Stimulated activated CD8-positive, alpha-beta memory T cell treated with anti-CD3 and anti-CD28 coated beads, Interleukin-4, amount 100 ng/mL, for 48 hours (primary cell): Measurements from ENCODE around the gene SYP.

Experiments used
- DNase-seq: peaks from one replicate; pipeline ENCODE4 v3.0.0-alpha.2; 2020

SYP gene

DNA sequence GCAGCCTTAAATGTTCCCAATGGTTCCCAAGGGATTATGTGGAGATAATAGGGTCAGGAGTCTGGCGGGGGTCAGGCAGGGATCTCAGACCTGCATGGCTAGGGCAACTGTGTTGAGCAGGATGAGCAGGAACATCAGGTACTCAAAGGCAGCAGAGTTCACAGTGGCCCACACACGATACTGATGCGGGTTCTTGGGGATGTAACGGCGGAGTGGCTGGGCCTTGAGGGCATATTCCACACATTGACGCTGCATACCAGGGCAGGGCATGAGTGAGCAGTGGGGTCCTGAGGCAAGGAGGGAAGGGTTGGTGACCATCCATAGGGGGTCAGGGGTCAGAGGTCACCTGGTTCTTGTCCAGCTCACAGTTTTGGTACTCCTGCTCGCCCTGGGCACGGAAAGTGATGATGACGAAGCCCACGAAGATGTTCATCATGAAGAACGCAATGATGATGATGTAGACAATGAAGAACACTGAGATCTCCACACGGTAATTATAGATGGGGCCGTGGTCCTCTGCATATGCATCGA is 15.1 kb upstream of the SYP start:
- no peak for DNase-seq

GRCh38 chrX:49214416-49214815 is 14.4 kb upstream of the SYP start:
- DNase-seq = no peak

DNA sequence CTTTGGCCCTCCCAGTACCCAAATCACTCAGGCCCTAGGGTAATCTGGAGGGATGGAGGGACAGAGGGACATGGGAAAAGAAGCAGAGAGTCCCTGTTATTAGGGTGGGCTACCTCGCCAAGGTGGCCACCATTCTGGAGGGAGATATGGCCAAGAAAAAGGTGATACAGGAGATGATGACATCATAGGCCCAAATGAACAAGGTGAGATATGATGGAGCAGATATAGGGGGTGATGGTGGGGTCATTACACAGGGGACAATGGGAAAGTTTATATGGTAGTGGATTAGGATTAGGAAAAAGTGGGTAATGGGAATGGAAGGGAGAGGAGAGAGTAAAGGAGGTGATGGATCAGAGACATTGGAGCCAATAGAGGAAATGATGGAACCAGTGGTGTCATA is 12.9 kb upstream of the SYP start:
- no peak for DNase-seq

GRCh38 chrX:49212209-49212608 is 12.2 kb upstream of the SYP start:
- no peak for DNase-seq

- no peak for DNase-seq
Observed at GRCh38 chrX:49211074-49211473, 11.1 kb upstream of the SYP start.

- DNase-seq = no peak
Observed at GRCh38 chrX:49210406-49210805, 10.4 kb upstream of the SYP start.

DNA sequence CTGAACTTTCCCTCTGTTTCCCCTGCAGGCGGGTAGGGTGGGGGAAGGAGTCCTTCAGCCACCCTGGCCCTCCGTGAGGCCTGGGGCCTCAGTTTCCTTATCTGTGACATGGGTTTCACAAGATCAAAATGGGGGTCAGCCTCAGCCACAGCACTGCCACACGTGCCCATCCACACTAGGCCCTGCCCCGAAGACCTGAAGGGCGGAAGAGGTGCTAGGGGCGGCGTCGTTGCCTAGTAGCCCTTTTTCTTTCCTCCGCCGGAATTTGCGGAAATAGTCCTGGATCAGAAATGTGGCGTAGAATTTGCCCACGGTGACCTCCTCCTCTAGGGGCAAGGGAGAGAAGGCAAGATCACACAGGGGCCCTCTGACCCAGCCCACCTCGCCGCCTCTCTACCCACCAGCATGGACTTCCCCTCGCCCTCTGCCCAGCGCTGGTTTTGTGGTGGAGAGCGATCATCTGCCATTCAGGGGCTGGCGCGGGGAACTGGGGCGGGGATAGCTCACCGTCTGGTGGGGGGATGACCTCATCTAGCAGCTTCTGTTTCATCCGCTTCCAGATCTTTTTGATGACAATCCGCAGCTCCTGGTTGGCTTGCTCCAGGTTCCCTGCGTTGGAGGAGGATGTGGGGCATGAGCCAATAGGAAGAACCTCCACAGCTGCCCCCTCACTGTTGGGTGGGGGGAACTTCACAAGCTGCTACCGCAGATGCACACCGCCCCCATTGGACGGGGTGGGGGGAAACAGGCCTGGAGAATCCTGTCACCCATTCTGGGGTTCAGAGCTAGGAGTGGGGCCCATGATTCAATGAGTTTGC is 9.7 kb upstream of the SYP start:
- peak; percentile 29 for DNase-seq

- no peak for DNase-seq
Observed at GRCh38 chrX:49208399-49208798, 8.4 kb upstream of the SYP start.

DNA sequence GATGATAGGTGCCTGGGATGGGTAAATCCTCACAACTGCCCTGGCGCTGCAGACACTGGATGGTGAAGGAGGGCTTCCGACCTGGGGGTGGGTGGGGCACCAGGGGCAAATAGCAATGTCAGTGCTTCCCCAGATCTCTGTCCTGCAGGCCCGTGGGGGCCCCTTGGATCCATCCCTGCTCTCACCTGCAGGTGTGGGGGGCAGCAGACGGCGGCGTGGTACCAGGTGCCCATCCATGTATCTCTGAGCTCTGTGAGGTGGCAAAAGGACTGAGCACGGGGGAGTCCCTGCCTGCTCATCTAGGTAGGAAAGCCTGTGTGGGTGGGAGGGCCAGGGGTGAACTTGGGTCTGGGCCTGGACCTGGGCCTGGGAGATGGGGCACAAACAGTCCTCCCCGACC is 6.5 kb upstream of the SYP start:
- no peak for DNase-seq

DNA sequence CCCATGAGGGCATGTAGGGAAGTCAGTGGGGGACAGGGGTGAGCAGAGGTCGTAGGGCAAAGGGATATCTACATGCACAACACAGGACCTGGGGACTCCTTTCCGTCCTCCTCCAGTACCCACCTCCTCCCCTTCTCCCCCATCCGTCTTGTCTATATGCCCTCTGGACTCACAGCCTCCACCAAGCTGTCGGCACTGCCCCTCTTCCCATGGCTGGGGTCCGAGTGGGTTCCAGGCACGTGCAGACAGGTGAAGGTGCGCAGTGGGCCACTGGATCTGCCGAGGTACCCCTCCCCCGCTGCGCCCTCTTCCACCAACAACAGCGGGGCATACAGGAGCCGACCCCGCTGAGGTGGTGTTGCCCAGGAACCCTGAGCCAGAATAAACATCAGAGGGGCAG is 5.5 kb upstream of the SYP start:
- DNase-seq = no peak

- DNase-seq = no peak
Observed at GRCh38 chrX:49204709-49205108, 4.7 kb upstream of the SYP start.

DNA sequence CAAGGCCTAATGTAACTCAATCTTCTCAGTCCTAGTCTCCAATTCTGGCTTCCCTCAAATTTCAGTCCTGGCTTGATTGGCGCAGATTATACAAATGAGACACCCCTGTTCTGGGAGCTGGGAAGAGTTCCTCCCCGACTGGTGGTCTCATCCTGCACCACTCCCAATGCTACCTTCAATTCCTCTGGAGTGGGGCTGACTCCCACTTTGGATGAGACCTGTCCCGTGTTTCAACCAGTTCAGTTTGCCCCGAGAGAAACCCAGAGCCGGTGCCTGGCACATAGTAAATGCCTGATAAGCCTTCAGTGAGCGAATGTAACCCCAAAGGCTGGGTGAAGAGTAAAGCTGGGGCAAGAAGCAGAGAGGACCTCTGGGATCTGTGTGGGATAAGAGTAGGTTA is 4.0 kb upstream of the SYP start:
- no peak for DNase-seq

GRCh38 chrX:49203536-49203935 is 3.5 kb upstream of the SYP start:
- DNase-seq = no peak

DNA sequence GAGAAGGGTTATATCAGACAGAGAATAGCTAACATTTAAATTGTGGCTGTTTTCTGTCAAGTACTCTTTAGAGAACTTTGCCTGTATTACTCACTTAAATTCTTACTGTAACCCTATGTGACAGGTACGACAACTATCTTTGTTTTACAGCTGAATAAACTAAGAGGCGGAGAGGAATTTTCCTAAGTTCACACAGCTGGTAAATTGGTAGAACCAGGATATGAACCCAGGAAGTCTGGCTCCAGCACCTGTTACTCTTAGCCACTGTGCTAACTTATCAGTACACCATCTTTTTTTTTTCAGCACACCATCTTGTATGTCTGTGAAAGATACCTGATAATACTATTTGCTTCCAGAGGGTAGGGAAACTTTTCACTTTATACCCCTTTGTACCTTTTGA is 2.0 kb upstream of the SYP start:
- DNase-seq = no peak

DNA sequence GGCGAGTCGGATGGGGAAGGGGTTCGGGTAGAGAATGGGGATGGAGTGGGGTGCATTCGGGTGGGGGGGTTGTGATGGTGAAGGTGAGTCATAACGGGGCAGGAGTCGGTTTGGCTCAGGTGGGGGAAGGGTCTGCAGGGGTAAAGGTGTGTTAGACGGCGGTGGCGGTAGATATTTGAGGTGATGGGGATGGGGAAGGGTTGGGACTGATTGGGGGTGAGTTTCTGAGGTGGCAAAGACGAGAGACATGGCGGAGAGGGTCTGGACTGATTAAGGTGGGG is 738 bp downstream of the SYP start:
- no peak for DNase-seq

GRCh38 chrX:49198540-49199314 is 1.3 kb downstream of the SYP start:
- DNase-seq = no peak

DNA sequence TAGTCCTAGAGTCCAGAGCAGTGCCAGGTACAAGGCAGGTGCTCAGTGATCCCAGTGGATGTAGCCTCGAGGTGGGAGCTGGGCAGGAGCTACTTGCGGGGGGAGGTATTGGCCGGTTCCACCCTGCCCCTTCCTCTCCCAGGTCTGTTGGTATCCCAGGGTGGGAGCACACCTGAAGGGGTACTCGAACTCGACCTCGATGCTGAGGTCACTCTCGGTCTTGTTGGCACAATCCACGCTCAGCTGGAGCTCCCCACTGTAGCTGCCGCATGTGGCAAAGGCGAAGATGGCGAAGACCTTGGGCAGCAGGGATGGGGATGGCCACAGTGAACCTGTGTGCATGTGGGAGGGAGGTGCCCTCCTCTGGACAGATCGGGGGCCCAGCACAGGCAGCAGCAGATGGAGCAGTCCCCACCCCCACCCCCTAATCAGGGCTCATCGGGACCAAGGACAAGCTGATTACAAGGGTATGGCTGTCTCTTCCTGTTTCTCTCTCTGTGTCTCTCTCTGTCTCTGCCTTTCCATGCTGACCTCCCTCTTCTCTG is 2.4 kb downstream of the SYP start:
- no peak for DNase-seq

DNA sequence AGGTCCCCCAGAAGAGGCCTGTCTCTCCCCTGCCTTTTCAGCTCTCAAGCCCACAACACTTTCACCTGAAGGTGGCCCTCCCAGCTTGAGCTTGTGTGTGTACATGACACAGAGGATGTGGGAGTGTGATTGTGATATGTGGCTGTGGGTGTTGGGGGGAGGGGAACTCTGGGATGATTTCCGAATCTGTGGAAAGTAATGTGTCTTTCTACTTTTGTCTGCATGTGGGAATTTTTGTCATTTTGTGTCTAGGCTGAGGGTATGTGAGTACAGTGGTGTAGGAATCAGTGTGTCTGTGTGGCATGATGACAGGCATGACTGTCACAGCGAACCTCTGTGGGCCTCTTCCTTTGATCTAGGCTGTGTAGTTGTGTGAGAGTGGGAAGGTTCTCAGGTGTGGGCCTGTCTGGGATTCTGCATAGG is 6.4 kb downstream of the SYP start:
- DNase-seq = no peak

DNA sequence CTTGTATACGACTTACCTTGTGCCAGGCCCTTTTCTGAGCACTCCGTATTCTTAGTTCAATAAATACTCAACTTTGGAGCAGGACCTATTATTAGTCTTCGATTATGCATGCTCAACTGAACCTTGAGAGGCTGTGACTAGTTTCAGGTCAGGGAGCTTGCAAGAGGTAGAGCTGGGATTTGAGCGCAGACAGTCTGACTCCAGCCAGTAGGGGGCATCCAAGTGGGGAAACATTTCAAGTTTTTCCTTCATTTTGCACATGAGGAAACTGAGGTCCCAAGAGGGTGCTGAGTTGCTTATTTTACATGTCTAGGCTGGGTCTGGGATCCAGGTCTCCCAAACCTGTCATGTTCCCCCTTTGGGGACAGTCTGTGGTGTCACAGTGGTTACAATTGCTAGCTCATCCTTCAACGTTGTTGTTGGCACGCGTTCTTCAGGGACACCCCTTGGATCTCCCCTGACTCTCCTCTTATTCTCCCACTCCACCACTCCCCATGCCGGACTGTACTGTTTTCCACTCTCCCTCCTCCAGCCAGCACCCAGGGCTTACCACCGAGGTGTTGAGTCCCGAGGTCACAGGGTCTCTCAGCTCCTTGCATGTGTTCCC is 7.2 kb downstream of the SYP start:
- DNase-seq = peak; percentile 59

GRCh38 chrX:49191574-49192011 is 8.4 kb downstream of the SYP start:
- no peak for DNase-seq

DNA sequence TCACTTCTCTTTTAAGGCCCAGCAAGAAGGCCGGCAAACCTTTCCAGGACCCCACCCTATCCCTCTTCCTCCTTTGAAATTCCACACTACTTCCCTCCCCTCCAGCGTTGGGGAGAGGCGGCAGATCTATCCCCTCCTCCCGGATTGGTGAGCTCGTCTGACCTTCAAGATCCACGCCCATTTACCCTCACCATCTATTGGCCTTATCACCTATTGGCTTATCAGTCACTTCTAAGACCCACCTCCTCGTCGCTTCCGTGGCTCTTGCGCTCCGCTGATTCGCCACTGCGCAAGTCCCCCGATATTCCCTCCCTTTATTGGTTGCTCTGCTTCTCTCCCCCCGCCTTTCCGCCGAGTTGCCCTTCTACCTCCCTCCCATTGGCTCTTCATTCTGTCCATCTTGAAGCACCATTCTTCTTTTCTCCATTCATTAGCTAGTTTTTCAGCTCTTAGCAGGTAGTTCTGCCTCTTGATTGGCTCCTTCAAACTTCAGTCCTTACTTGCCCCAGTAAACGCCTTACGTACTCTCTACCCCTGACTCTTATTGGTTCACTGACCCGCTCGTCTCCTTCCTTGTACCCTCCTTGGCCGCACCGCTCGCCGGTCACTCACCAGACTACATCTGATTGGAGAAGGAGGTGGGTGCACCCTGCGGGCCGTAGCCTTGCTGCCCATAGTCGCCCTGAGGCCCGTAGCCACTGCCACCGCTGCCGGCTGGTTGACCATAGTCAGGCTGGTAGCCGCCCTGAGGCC is 9.0 kb downstream of the SYP start:
- DNase-seq = peak; percentile 78

- no peak for DNase-seq
Observed at GRCh38 chrX:49189606-49190005, 10.4 kb downstream of the SYP start.
